GM21381 (cell line): ENCODE data around the gene NTNG1.
A peak's percentile ranks its signal among the peaks of the same experiment; 100 is the strongest.

Source experiments
- ATAC-seq: cut with Tn5 transposase; IDR thresholded peaks from one replicate; pipeline ENCODE4 v1.9.1; 2021; ENCODE audit warnings: mild to moderate bottlenecking, moderate library complexity; ENCODE audit not compliant: unreplicated experiment

NTNG1 gene

GRCh38 chr1:107443860-107444259 is 303.0 kb downstream of the NTNG1 start:
- ATAC-seq, result no peak

GRCh38 chr1:107444302-107444701 is 303.5 kb downstream of the NTNG1 start:
- ATAC-seq, result no peak

- no peak for ATAC-seq
Measured at GRCh38 chr1:107449326-107449725, 308.5 kb downstream of the NTNG1 start.

- peak; percentile 68 for ATAC-seq
Measured at GRCh38 chr1:107450899-107451664, 310.2 kb downstream of the NTNG1 start.

GRCh38 chr1:107451715-107452114 is 310.9 kb downstream of the NTNG1 start:
- ATAC-seq, result peak; percentile 62

GRCh38 chr1:107454791-107455190 is 314.0 kb downstream of the NTNG1 start:
- no peak for ATAC-seq

- ATAC-seq, result no peak
Measured at GRCh38 chr1:107457989-107458388, 317.1 kb downstream of the NTNG1 start.

- no peak for ATAC-seq
Measured at GRCh38 chr1:107459204-107459904, 318.5 kb downstream of the NTNG1 start.

GRCh38 chr1:107460035-107460434 is 319.2 kb downstream of the NTNG1 start:
- ATAC-seq, result peak; percentile 69

GRCh38 chr1:107464827-107465226 is 324.0 kb downstream of the NTNG1 start:
- ATAC-seq, result no peak

GRCh38 chr1:107467286-107467685 is 326.4 kb downstream of the NTNG1 start:
- ATAC-seq, result no peak

GRCh38 chr1:107467811-107468210 is 327.0 kb downstream of the NTNG1 start:
- no peak for ATAC-seq

GRCh38 chr1:107473065-107473464 is 332.2 kb downstream of the NTNG1 start:
- no peak for ATAC-seq

GRCh38 chr1:107474877-107475612 is 334.2 kb downstream of the NTNG1 start:
- ATAC-seq, result peak; percentile 78

- ATAC-seq, result no peak
Measured at GRCh38 chr1:107477233-107477632, 336.4 kb downstream of the NTNG1 start.

- no peak for ATAC-seq
Measured at GRCh38 chr1:107479865-107480350, 339.1 kb downstream of the NTNG1 start.

- ATAC-seq, result peak; percentile 72
Measured at GRCh38 chr1:107480548-107481415, 339.9 kb downstream of the NTNG1 start.

GRCh38 chr1:107481756-107482384 is 341.0 kb downstream of the NTNG1 start:
- ATAC-seq, result no peak

GRCh38 chr1:107483949-107484348 is 343.1 kb downstream of the NTNG1 start:
- no peak for ATAC-seq

- ATAC-seq, result no peak
Measured at GRCh38 chr1:107486349-107486748, 345.5 kb downstream of the NTNG1 start.
